ENCODE measurements around the gene CHRNE.

DNA sequence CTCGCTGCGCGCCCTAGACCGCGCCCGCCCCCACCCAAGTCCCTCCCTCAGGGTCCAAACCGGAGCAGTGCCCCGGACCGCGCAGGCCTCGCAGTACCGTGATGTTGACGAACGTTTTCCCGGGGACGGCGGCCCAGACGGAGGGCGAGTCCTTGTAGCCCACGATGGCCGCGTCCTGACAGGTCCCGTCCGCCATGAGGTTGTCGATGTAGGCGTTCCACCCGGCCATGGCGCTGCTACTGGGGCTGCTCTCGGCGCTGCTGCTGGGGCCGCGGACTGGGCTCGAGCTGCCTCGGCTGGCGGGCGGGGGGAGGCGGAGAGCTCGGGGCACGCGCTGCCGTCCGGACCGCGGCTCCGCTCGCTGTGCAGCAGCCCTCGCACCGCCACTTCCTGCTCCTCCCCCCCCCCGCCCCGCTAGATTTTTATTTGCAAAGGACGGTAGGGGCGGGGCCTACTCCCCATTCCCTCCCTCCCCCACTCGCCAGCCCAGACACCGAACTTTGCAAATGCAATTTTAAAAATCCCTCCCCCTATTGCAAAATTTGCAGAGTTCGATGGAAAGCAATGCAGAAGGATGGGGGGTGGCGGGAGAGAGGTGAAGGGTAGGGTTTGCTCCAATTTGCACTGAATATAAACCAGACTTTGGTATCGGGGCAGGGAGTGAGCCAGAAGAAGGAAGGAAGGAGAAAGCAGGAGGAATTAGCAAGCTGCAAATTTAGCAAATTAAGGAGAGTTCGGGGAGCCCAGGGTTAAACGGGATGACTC is 45.5 kb upstream of the CHRNE start, which contains the start of gene PFN1:
- TF ChIP-seq CTCF (conservative IDR thresholded peaks at IDR 0.05; ENCODE audit: low read depth in 2 of 2) (no peak), EZH2 (IDR thresholded peaks at IDR 0.05; ENCODE audit: low read depth, unreplicated experiment) (no peak), ZNF331 (CRISPR knock-in tag; IDR thresholded peaks at IDR 0.05; ENCODE audit: low read depth) (no peak), POLR2AphosphoS5 (IDR thresholded peaks at IDR 0.05; ENCODE audit: low read depth) (peak; percentile 79), CREB1 (CRISPR knock-in tag; IDR thresholded peaks at IDR 0.05; ENCODE audit: low read depth) (no peak), REST (IDR thresholded peaks at IDR 0.05; ENCODE audit: unreplicated experiment) (peak; percentile 19), JUNB (IDR thresholded peaks at IDR 0.05; ENCODE audit: unreplicated experiment) (no peak), ETS1 (IDR thresholded peaks at IDR 0.05) (peak; percentile 52; the same call in 1 of the 2 replicates), EZH2phosphoT487 (IDR thresholded peaks at IDR 0.05; ENCODE audit: unreplicated experiment) (no peak), STAT1 (IDR thresholded peaks at IDR 0.05; ENCODE audit: unreplicated experiment) (no peak)
- TF ChIP-seq, protein P1, sequence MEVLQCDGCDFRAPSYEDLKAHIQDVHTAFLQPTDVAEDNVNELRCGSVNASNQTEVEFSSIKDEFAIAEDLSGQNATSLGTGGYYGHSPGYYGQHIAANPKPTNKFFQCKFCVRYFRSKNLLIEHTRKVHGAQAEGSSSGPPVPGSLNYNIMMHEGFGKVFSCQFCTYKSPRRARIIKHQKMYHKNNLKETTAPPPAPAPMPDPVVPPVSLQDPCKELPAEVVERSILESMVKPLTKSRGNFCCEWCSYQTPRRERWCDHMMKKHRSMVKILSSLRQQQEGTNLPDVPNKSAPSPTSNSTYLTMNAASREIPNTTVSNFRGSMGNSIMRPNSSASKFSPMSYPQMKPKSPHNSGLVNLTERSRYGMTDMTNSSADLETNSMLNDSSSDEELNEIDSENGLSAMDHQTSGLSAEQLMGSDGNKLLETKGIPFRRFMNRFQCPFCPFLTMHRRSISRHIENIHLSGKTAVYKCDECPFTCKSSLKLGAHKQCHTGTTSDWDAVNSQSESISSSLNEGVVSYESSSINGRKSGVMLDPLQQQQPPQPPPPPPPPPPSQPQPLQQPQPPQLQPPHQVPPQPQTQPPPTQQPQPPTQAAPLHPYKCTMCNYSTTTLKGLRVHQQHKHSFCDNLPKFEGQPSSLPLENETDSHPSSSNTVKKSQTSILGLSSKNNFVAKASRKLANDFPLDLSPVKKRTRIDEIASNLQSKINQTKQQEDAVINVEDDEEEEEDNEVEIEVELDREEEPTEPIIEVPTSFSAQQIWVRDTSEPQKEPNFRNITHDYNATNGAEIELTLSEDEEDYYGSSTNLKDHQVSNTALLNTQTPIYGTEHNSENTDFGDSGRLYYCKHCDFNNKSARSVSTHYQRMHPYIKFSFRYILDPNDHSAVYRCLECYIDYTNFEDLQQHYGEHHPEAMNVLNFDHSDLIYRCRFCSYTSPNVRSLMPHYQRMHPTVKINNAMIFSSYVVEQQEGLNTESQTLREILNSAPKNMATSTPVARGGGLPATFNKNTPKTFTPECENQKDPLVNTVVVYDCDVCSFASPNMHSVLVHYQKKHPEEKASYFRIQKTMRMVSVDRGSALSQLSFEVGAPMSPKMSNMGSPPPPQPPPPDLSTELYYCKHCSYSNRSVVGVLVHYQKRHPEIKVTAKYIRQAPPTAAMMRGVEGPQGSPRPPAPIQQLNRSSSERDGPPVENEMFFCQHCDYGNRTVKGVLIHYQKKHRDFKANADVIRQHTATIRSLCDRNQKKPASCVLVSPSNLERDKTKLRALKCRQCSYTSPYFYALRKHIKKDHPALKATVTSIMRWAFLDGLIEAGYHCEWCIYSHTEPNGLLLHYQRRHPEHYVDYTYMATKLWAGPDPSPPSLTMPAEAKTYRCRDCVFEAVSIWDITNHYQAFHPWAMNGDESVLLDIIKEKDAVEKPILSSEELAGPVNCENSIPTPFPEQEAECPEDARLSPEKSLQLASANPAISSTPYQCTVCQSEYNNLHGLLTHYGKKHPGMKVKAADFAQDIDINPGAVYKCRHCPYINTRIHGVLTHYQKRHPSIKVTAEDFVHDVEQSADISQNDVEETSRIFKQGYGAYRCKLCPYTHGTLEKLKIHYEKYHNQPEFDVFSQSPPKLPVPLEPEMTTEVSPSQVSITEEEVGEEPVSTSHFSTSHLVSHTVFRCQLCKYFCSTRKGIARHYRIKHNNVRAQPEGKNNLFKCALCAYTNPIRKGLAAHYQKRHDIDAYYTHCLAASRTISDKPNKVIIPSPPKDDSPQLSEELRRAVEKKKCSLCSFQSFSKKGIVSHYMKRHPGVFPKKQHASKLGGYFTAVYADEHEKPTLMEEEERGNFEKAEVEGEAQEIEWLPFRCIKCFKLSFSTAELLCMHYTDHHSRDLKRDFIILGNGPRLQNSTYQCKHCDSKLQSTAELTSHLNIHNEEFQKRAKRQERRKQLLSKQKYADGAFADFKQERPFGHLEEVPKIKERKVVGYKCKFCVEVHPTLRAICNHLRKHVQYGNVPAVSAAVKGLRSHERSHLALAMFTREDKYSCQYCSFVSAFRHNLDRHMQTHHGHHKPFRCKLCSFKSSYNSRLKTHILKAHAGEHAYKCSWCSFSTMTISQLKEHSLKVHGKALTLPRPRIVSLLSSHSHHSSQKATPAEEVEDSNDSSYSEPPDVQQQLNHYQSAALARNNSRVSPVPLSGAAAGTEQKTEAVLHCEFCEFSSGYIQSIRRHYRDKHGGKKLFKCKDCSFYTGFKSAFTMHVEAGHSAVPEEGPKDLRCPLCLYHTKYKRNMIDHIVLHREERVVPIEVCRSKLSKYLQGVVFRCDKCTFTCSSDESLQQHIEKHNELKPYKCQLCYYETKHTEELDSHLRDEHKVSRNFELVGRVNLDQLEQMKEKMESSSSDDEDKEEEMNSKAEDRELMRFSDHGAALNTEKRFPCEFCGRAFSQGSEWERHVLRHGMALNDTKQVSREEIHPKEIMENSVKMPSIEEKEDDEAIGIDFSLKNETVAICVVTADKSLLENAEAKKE (CRISPR knock-in tag; IDR thresholded peaks at IDR 0.05): no peak
